ENCODE measurements around the gene ADAMTS12. TPM values are rescaled to one million over a fixed set of nuclear protein-coding genes. Genes with fewer than 3 reads are reported as not detected.

Gene ADAMTS12
- total and polyA plus RNA-seq, 2 experiments from 2014 or later, result 9.1 to 17.1 TPM

DNA sequence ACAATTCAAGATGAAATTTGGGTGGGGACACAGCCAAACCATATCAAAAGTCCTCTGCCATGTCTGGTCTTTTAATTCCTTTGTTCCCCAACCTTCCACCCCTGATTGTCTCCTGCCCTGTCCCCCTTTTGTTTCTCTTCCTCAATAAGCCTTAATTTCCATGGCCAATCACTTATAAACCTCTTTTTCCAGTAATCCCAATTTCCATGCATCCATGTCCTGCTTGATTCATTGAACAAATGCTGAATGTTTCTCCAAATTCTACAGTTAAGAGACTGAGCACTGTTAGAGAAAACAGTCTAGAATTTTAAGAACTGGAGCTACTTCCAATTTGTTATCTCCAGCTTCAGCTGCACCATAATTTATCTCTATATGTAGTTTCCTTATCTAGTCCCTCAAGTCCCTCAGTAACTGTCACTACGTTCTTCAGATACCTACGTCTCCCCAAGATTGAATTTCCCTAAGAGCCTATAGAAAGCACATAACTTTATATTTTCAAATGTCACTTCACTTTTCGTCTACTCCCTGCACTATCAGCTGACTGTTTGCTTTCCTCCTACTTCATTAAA is 416.8 kb downstream of the ADAMTS12 start:
- H3K4me3 ChIP-seq, result no peak overlapping the region
- peaks cover 11% of the 10 kb centered on the region for H3K79me2 ChIP-seq (replicated peaks; ENCODE audit: insufficient read depth)
- H2AFZ ChIP-seq, result no peak overlapping the region
- H3K9me3 Mint-ChIP-seq, result peaks cover 20% of the 10 kb centered on the region; the same call in 2 of the 3 replicates
- no peak for DNase-seq (ENCODE audit: low spot score)
- H3K36me3 Mint-ChIP-seq (ENCODE audit: low read depth), result peaks cover 94% of the 10 kb centered on the region
- H3K4me1 ChIP-seq (ENCODE audit: insufficient read depth), result peaks cover 10% of the 10 kb centered on the region
- H3K4me2 ChIP-seq, result no peak overlapping the region
- H3K27ac ChIP-seq (ENCODE audit: low read depth), result peak overlapping the region; percentile 10
- no peak for TF ChIP-seq STAT1 (IDR thresholded peaks at IDR 0.05; ENCODE audit: unreplicated experiment)
- no peak for TF ChIP-seq NANOG (IDR thresholded peaks at IDR 0.05; ENCODE audit: borderline replicate concordance)
- no peak for TF ChIP-seq CREB1 (CRISPR knock-in tag; IDR thresholded peaks at IDR 0.05; ENCODE audit: low read depth)
- no peaks in the 10 kb centered on the region for H3K27me3 ChIP-seq (ENCODE audit: insufficient read depth)
- H3K4me3 Mint-ChIP-seq, result no peak overlapping the region
- H3K9me2 ChIP-seq (ENCODE audit: insufficient read depth), result no peaks in the 10 kb centered on the region; the same call in 1 of the 2 replicates
- H3K27me3 Mint-ChIP-seq (ENCODE audit: insufficient read depth, low read depth, poor library complexity), result peaks cover 2% of the 10 kb centered on the region
- H3K4me1 Mint-ChIP-seq, result peaks cover 26% of the 10 kb centered on the region
- H4K20me1 ChIP-seq (replicated peaks; ENCODE audit: insufficient read depth), result peaks cover 14% of the 10 kb centered on the region; the same call in 1 of the 2 replicates
- no peak overlapping the region; the same call in 1 of the 2 replicates for H3K27ac Mint-ChIP-seq
- no peak for ATAC-seq
- peaks cover 49% of the 10 kb centered on the region for H3K36me3 ChIP-seq (ENCODE audit: insufficient read depth)
- H3F3A ChIP-seq (replicated peaks; ENCODE audit: low read depth), result peaks cover 10% of the 10 kb centered on the region

DNA sequence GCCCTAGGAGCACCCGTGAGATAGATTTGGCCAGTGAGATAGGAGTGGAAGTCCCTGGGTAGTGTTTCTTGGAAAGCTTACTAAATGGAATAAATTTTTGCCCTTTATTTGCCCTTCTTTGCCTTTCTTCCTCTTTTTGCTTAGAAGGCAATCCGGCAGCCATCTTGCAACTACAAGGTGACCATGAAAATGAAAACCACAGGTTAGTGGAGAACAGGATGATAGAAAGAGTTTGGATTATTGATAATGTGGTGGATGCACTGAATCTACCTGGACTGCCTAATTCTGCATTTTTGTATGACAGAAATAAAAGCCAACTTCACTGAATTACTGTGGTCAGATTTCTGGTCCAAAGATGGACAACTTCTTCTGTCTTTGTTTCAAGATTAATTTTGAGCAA is 417.8 kb downstream of the ADAMTS12 start:
- Mint-ChIP-seq H3K27ac (0 out of 2 replicates have a peak overlapping the region, but pooled peaks have one; percentile 60), H3K36me3 (ENCODE audit: low read depth) (peaks cover 94% of the 10 kb centered on the region), H3K4me1 (peaks cover 26% of the 10 kb centered on the region), H3K27me3 (ENCODE audit: insufficient read depth, low read depth, poor library complexity) (peaks cover 2% of the 10 kb centered on the region), H3K4me3 (no peak overlapping the region; the same call in 2 of the 3 replicates), H3K9me3 (peaks cover 20% of the 10 kb centered on the region; the same call in 2 of the 3 replicates)
- Histone ChIP-seq H3K4me3 (no peak overlapping the region), H4K20me1 (replicated peaks; ENCODE audit: insufficient read depth) (peaks cover 14% of the 10 kb centered on the region; the same call in 1 of the 2 replicates), H3K36me3 (ENCODE audit: insufficient read depth) (peaks cover 59% of the 10 kb centered on the region), H3K79me2 (replicated peaks; ENCODE audit: insufficient read depth) (peaks cover 11% of the 10 kb centered on the region), H3F3A (replicated peaks; ENCODE audit: low read depth) (peaks cover 10% of the 10 kb centered on the region), H3K4me2 (0 out of 2 replicates have a peak overlapping the region, but pooled peaks have one; percentile 7), H3K4me1 (ENCODE audit: insufficient read depth) (peaks cover 10% of the 10 kb centered on the region), H2AFZ (no peak overlapping the region), H3K27me3 (ENCODE audit: insufficient read depth) (no peaks in the 10 kb centered on the region), H3K9me2 (ENCODE audit: insufficient read depth) (no peaks in the 10 kb centered on the region; the same call in 1 of the 2 replicates), H3K27ac (ENCODE audit: low read depth) (peak overlapping the region; percentile 10; the same call in 1 of the 2 replicates)
- DNase-seq (ENCODE audit: low spot score), result no peak
- TF ChIP-seq EZH2phosphoT487 (IDR thresholded peaks at IDR 0.05; ENCODE audit: unreplicated experiment), result no peak
- no peak for ATAC-seq

Small RNA genes lying within 50 kb of the gene (small RNA-seq; reads per million reads assigned to genes)
- not detected for gene RNU6-923P (ENCODE audit: low replicate concordance)

Other genes starting within 250 kb of the ADAMTS12 start
- gene RXFP3, start 44.4 kb upstream of the ADAMTS12 start, total RNA-seq (2014; rRNA removed; shearing (Covaris generic)), result 0.23 TPM in 1 of 2 replicates, not detected in the other
- not detected in 2 replicates for gene RXFP3, start 44.4 kb upstream of the ADAMTS12 start, polyA plus RNA-seq (2016; fragmentation: Nextera tagmentation; extraction: Ambion mirVana)
- gene SLC45A2, start 92.7 kb upstream of the ADAMTS12 start, total RNA-seq (2014; rRNA removed; shearing (Covaris generic)), result not detected in 2 replicates
- gene SLC45A2, start 92.7 kb upstream of the ADAMTS12 start, polyA plus RNA-seq (2016; fragmentation: Nextera tagmentation; extraction: Ambion mirVana), result not detected in 2 replicates
- gene AMACR, start 116.1 kb upstream of the ADAMTS12 start, total RNA-seq (2014; rRNA removed; shearing (Covaris generic)), result 8.8 and 12.6 TPM in 2 replicates
- gene AMACR, start 116.1 kb upstream of the ADAMTS12 start, polyA plus RNA-seq (2016; fragmentation: Nextera tagmentation; extraction: Ambion mirVana), result 6.7 and 7.0 TPM in 2 replicates
- gene C1QTNF3, start 151.2 kb upstream of the ADAMTS12 start, total RNA-seq (2014; rRNA removed; shearing (Covaris generic)), result 0.97 and 1.7 TPM in 2 replicates
- 0.97 and 2.0 TPM in 2 replicates for gene C1QTNF3, start 151.2 kb upstream of the ADAMTS12 start, polyA plus RNA-seq (2016; fragmentation: Nextera tagmentation; extraction: Ambion mirVana)

Data from GM23338 (cell line).